PC-3 (cell line): ENCODE results near the gene SKA3. TPM values are rescaled to one million over a fixed set of nuclear protein-coding genes. Genes with fewer than 3 reads are reported as not detected.
"Not testable (repeated sequence)": the region's sequence is repeated elsewhere in the genome, so short reads cannot be mapped to it uniquely, and the experiment has no call there.

ENCODE experiments used
- ATAC-seq: fragments of 200-7000 bp; cut with Tn5 transposase; 2 replicates; pipeline ENCODE4 v1.9.1; 2020; ENCODE audit warnings: mild to moderate bottlenecking, moderate library complexity
- BruUV-seq: library from RNA; stranded (reverse); fragments of 400-500 nt; replicated peaks from 2 replicates; lab custom pipeline; 2021; lab: Mats Ljungman, UMichigan
- CTCF ChIA-PET: fragments of 300-600 bp; sonication (Branson Sonifier 250); formaldehyde crosslinking; loops from one replicate; lab custom pipeline; 2022; ENCODE audit warnings: antibody characterized with exemption; lab: Charles Lee
- POLR2A ChIA-PET: fragments of 300-600 bp; sonication (Branson Sonifier 250); formaldehyde crosslinking; loops from one replicate; lab custom pipeline; 2022; ENCODE audit warnings: antibody characterized with exemption; ENCODE audit not compliant: unreplicated experiment; lab: Charles Lee
- DNase-seq: peaks from one replicate; pipeline ENCODE4 v3.0.0-alpha.2; 2015
- H2AFZ ChIP-seq: fragments of 300-600 bp; sonication (generic); 2 replicates; pipeline ENCODE4 v1.6.0; 2016; ENCODE audit warnings: antibody characterized with exemption, low read length
- H3F3A ChIP-seq: fragments of 300-600 bp; sonication (generic); one replicate; pipeline ENCODE4 v1.6.0; 2017; ENCODE audit warnings: antibody characterized with exemption, low read length, control low read depth, mild to moderate bottlenecking; ENCODE audit not compliant: unreplicated experiment
- H3K27ac ChIP-seq: fragments of 300-600 bp; sonication (generic); 2 replicates; pipeline ENCODE4 v1.5.1; 2016; ENCODE audit warnings: mild to moderate bottlenecking, low read length
- H3K27me3 ChIP-seq: fragments of 300-600 bp; sonication (generic); 2 replicates; pipeline ENCODE4 v1.6.1; 2016; ENCODE audit warnings: low read length, mixed read lengths
- H3K36me3 ChIP-seq: fragments of 300-600 bp; sonication (generic); 2 replicates; pipeline ENCODE4 v1.6.1; 2016; ENCODE audit warnings: low read depth, mixed run types, low read length, mixed read lengths
- H3K4me1 ChIP-seq: fragments of 300-600 bp; sonication (generic); 2 replicates; pipeline ENCODE4 v1.5.1; 2016; ENCODE audit warnings: low read length; ENCODE audit not compliant: insufficient read depth
- H3K4me2 ChIP-seq: fragments of 300-600 bp; sonication (generic); 2 replicates; pipeline ENCODE4 v1.6.0; 2016; ENCODE audit warnings: low read length
- H3K4me3 ChIP-seq: fragments of 300-600 bp; sonication (generic); 2 replicates; pipeline ENCODE4 v1.5.1; 2016; ENCODE audit warnings: mild to moderate bottlenecking, low read length, mixed read lengths
- H3K79me2 ChIP-seq: fragments of 300-600 bp; sonication (generic); 2 replicates; pipeline ENCODE4 v1.6.1; 2017; ENCODE audit warnings: low read length, mixed read lengths
- H3K9ac ChIP-seq: fragments of 300-600 bp; sonication (generic); 2 replicates; pipeline ENCODE4 v1.6.0; 2016; ENCODE audit warnings: mild to moderate bottlenecking, low read length
- H3K9me2 ChIP-seq: fragments of 300-600 bp; sonication (generic); replicated peaks from 2 replicates; pipeline ENCODE4 v1.6.1; 2016; ENCODE audit warnings: mixed run types, low read length, mixed read lengths
- H3K9me3 ChIP-seq: fragments of 300-600 bp; sonication (generic); 2 replicates; pipeline ENCODE4 v1.6.1; 2016; ENCODE audit warnings: low read length, mixed read lengths
- H4K20me1 ChIP-seq: fragments of 300-600 bp; sonication (generic); 2 replicates; pipeline ENCODE4 v1.6.1; 2016; ENCODE audit warnings: low read length, mixed read lengths
- EZH2 ChIP-seq: fragments of 300-600 bp; sonication (generic); IDR thresholded peaks from one replicate; pipeline ENCODE4 v1.6.1; 2017; ENCODE audit warnings: antibody characterized with exemption, mild to moderate bottlenecking, low read length; ENCODE audit not compliant: unreplicated experiment
- EZH2phosphoT487 ChIP-seq: fragments of 300-600 bp; sonication (generic); IDR thresholded peaks from 2 replicates; pipeline ENCODE4 v1.6.1; 2018; ENCODE audit warnings: mild to moderate bottlenecking, antibody characterized with exemption, low read length, borderline replicate concordance
- intact Hi-C: fragments of 100-400 bp; cut with micrococcal nuclease; formaldehyde crosslinking; loops from 2 replicates; pipeline ENCODE4 v1.9.0; 2023
- total RNA-seq: library from RNA; depleted of rRNA; stranded (reverse); fragments of >200 nt; gene quantifications from 2 replicates; pipeline ENCODE4 v1.2.3, GENCODE V29; 2014
- TF ChIP-seq, protein P1 (sequence below): fragments of 300-600 bp; sonication (generic); conservative IDR thresholded peaks from 2 replicates; pipeline ENCODE4 v1.5.1; 2017; ENCODE audit warnings: antibody characterized with exemption, low read depth, mild to moderate bottlenecking, low read length

The SKA3 gene
- total RNA-seq, 1 experiment from 2014 or later: 32.4 TPM

DNA sequence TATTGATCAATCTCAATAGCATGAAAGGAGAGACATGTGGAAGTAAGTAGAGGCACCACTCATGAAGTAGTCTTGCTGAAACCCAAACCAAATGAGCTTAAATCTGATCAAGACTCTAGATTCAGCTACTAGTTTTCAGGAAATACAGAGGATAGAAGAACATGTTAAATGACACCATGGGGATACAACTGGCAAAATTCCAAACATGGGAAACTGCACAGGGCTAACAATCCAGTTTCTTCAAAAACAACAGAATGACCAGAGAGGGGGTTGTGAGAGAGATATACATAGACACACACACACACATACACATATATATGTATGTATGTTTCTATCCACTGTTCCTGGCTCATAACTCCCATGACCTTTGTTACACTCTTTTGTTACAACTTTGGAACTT lies 44.9 kb upstream of the SKA3 start:
- Histone ChIP-seq H3K79me2 (no peaks in the 10 kb centered on the region), H3K27ac (no peak overlapping the region), H3K27me3 (no peaks in the 10 kb centered on the region), H3K9ac (no peak overlapping the region), H3K36me3 (no peaks in the 10 kb centered on the region), H3K4me1 (no peaks in the 10 kb centered on the region), H3K4me2 (no peak overlapping the region), H3K4me3 (no peak overlapping the region), H3K9me2 (no peaks in the 10 kb centered on the region), H3F3A (no peaks in the 10 kb centered on the region), H4K20me1 (no peaks in the 10 kb centered on the region), H2AFZ (no peak overlapping the region), H3K9me3 (no peaks in the 10 kb centered on the region)
- CTCF ChIA-PET: no interaction called here
- intact Hi-C loops: no loop called here
- DNase-seq (no peak), ATAC-seq (no peak)
- BruUV-seq: no TSS peak
- POLR2A ChIA-PET: no interaction called here
- TF ChIP-seq EZH2phosphoT487: no peak
- TF ChIP-seq EZH2: no peak
- TF ChIP-seq, protein P1, sequence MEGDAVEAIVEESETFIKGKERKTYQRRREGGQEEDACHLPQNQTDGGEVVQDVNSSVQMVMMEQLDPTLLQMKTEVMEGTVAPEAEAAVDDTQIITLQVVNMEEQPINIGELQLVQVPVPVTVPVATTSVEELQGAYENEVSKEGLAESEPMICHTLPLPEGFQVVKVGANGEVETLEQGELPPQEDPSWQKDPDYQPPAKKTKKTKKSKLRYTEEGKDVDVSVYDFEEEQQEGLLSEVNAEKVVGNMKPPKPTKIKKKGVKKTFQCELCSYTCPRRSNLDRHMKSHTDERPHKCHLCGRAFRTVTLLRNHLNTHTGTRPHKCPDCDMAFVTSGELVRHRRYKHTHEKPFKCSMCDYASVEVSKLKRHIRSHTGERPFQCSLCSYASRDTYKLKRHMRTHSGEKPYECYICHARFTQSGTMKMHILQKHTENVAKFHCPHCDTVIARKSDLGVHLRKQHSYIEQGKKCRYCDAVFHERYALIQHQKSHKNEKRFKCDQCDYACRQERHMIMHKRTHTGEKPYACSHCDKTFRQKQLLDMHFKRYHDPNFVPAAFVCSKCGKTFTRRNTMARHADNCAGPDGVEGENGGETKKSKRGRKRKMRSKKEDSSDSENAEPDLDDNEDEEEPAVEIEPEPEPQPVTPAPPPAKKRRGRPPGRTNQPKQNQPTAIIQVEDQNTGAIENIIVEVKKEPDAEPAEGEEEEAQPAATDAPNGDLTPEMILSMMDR: no peak

DNA sequence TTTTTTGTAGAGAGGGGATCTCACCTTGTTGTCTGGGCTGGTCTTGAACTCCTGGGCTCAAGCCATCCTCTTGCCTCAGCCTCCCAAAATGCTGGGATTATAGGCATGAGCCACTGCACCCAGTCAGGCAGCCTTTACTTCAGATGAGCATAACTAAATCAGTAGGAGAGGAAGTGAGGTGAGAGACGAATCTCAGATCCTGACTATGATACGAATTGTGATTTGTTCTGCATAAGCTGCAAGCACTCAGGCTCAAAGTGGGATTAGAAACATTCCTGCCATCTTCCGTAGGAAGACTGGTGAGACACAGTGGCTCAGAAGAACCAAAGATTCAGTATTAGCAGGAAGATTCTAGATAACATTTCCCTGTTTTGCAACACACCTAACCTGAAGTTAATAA lies 43.4 kb upstream of the SKA3 start:
- H3K27ac ChIP-seq, H4K20me1 ChIP-seq, H3K36me3 ChIP-seq, H3K79me2 ChIP-seq, H3F3A ChIP-seq, H3K9ac ChIP-seq, H3K27me3 ChIP-seq, H3K9me3 ChIP-seq, ATAC-seq, H3K9me2 ChIP-seq, H3K4me3 ChIP-seq, POLR2A ChIA-PET, BruUV-seq, H2AFZ ChIP-seq, H3K4me1 ChIP-seq, intact Hi-C loops, H3K4me2 ChIP-seq, DNase-seq, CTCF ChIA-PET: not testable (repeated sequence)

DNA sequence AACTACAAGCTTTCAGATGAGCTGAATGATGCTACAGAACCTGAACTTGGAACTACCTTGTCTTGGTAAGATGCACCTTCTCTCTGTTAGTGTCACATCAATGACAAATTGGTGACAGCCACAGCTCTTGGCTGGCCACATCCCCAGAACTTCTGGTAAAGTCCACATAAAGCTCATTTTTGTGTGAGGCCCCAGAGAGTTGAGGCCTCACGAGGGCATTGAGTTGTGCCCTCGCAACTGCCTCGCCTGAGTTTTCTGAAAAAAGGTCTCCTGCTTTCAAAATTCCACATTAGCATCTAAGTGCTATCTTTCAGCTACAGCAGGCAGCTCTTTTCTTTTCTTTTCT lies 42.7 kb upstream of the SKA3 start:
- ChIA-PET POLR2A (no interaction called here), CTCF (no interaction called here)
- Histone ChIP-seq H3K79me2 (no peaks in the 10 kb centered on the region), H3K36me3 (no peaks in the 10 kb centered on the region), H3K4me1 (no peaks in the 10 kb centered on the region), H3K4me2 (no peak overlapping the region), H3K9ac (no peak overlapping the region), H3K9me3 (no peaks in the 10 kb centered on the region), H3F3A (no peaks in the 10 kb centered on the region), H4K20me1 (no peaks in the 10 kb centered on the region), H2AFZ (no peak overlapping the region), H3K4me3 (no peak overlapping the region), H3K27me3 (no peaks in the 10 kb centered on the region), H3K9me2 (no peaks in the 10 kb centered on the region), H3K27ac (no peak overlapping the region)
- TF ChIP-seq EZH2 (no peak), EZH2phosphoT487 (no peak)
- TF ChIP-seq, protein P1: no peak
- no peak for ATAC-seq
- intact Hi-C loops: no loop called here
- no peak for DNase-seq
- no TSS peak for BruUV-seq
